GM12891 (cell line): ENCODE measurements around the gene TCF20.

ENCODE experiments used
- POLR2A ChIP-seq: IDR thresholded peaks from 2 replicates; pipeline ENCODE4 v1.6.1; 2011; ENCODE audit warnings: low read depth, low read length, control low read depth
- SPI1 ChIP-seq: IDR thresholded peaks from 2 replicates; pipeline ENCODE4 v1.6.1; 2011; ENCODE audit warnings: low read depth, low read length, control low read depth

DNA sequence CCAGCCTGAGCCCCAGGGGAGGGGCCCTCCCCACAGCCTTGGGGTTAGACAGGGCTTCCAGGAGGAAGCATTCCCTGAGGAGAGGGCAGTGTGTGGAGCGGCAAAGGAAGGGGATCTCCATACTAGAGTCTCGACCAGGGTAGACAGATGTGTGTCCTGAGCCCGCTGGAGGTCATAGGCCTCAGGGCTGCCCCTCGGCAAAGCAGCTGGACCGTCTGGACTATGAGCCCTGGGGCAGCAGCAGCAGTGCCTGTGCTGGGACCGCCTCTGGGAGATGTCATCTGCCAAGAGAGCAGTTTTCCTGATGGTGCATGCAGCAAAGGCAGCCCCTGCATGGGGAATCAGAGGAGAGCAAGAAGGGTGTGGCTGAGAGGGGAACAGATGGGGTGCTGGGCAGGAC lies 20.8 kb upstream of the TCF20 start:
- TF ChIP-seq POLR2A = no peak
- TF ChIP-seq SPI1 = no peak
